ENCODE results near the gene CHGA. TPM values are rescaled to one million over a fixed set of nuclear protein-coding genes. Genes with fewer than 3 reads are reported as not detected.

The CHGA gene
- total and polyA plus RNA-seq, 10 of the 15 experiments (the other 5 are each of a cell fraction or from before 2014, with no cell fraction given): 0.11 to 0.23 TPM; not detected in 8

- TF ChIP-seq, protein P1, sequence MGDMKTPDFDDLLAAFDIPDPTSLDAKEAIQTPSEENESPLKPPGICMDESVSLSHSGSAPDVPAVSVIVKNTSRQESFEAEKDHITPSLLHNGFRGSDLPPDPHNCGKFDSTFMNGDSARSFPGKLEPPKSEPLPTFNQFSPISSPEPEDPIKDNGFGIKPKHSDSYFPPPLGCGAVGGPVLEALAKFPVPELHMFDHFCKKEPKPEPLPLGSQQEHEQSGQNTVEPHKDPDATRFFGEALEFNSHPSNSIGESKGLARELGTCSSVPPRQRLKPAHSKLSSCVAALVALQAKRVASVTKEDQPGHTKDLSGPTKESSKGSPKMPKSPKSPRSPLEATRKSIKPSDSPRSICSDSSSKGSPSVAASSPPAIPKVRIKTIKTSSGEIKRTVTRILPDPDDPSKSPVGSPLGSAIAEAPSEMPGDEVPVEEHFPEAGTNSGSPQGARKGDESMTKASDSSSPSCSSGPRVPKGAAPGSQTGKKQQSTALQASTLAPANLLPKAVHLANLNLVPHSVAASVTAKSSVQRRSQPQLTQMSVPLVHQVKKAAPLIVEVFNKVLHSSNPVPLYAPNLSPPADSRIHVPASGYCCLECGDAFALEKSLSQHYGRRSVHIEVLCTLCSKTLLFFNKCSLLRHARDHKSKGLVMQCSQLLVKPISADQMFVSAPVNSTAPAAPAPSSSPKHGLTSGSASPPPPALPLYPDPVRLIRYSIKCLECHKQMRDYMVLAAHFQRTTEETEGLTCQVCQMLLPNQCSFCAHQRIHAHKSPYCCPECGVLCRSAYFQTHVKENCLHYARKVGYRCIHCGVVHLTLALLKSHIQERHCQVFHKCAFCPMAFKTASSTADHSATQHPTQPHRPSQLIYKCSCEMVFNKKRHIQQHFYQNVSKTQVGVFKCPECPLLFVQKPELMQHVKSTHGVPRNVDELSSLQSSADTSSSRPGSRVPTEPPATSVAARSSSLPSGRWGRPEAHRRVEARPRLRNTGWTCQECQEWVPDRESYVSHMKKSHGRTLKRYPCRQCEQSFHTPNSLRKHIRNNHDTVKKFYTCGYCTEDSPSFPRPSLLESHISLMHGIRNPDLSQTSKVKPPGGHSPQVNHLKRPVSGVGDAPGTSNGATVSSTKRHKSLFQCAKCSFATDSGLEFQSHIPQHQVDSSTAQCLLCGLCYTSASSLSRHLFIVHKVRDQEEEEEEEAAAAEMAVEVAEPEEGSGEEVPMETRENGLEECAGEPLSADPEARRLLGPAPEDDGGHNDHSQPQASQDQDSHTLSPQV (IDR thresholded peaks at IDR 0.05): no peak
- TF ChIP-seq RBBP5 (conservative IDR thresholded peaks at IDR 0.05): no peak
- TF ChIP-seq IRF4 (IDR thresholded peaks at IDR 0.05; ENCODE audit: low read depth, low read length): no peak
- no peak for TF ChIP-seq SIX5 (IDR thresholded peaks at IDR 0.05; ENCODE audit: low read depth, low read length, severe bottlenecking)
Observed at GRCh38 chr14:92906420-92906819, 16.5 kb upstream of the CHGA start (continued).

DNA sequence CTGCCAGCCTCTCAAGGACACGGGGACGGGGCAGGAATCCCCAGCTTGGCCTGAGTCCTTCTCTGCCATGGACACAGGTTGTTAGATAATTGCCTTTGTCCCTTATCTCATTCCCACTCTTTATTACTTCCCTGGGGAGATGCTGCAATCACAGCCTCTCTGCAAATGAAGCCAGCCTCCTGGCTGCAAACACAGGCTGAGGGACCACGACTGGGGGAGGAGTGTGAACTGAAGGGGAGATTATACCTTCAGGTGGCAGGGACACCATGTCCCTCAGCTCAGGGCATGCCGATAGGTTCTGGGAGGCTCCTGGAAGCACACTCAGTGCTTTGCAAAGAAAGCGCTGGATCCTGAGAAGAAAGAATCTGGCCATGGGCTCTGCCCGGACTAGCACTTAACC, 16.1 kb upstream of the CHGA start:
- RAD21 ChIA-PET (ENCODE audit: unreplicated experiment): no interaction called here
- WGBS (ENCODE audit: insufficient coverage, insufficient replicate concordance, low lambda C conversion rate, missing lambda C conversion rate): 42% methylated on average over 6 of the region's 6 CpGs
- Histone ChIP-seq H3K9ac (ENCODE audit: control insufficient read depth, insufficient read depth, low read length) (no peak overlapping the region), H3K4me1 (ENCODE audit: control insufficient read depth, insufficient read depth, low read length) (no peaks in the 10 kb centered on the region), H3K27ac (ENCODE audit: control insufficient read depth, insufficient read depth) (no peak overlapping the region), H3K4me3 (no peak overlapping the region), H3K36me3 (ENCODE audit: control insufficient read depth in 2 of 2, insufficient read depth in 2 of 2, low read length in 1 of 2) (no peaks in the 10 kb centered on the region), H4K20me1 (ENCODE audit: control insufficient read depth, insufficient read depth) (no peaks in the 10 kb centered on the region), H3K79me2 (ENCODE audit: control insufficient read depth, insufficient read depth, low read length) (no peaks in the 10 kb centered on the region), H2AFZ (ENCODE audit: control insufficient read depth, low read depth, low read length) (no peak overlapping the region), H3K9me3 (replicated peaks; ENCODE audit: control insufficient read depth, insufficient read depth, low read length) (no peaks in the 10 kb centered on the region), H3K27me3 (replicated peaks in 1 of 2; ENCODE audit: control insufficient read depth in 2 of 2, insufficient read depth in 2 of 2, low read length in 1 of 2) (no peaks in the 10 kb centered on the region; a peak in 1 of 4 replicates), H3K4me2 (ENCODE audit: control insufficient read depth, insufficient read depth) (no peak overlapping the region)
- FAIRE-seq: no peak
- no peak for DNase-seq (ENCODE audit: low read depth, low spot score)
- no peak for ATAC-seq
- in situ Hi-C loops (cut with MboI) (no loop called here), intact Hi-C loops (cut with micrococcal nuclease; ENCODE audit: unreplicated experiment) (no loop called here)
- POLR2A ChIA-PET: no interaction called here
- TF ChIP-seq EGR1 (IDR thresholded peaks at IDR 0.05; ENCODE audit: borderline replicate concordance in 1 of 2, low read depth in 2 of 2, low read length in 2 of 2) (no peak), MLLT1 (IDR thresholded peaks at IDR 0.05) (no peak), NFYA (IDR thresholded peaks at IDR 0.05; ENCODE audit: borderline replicate concordance, low read depth, low read length) (no peak)
- CTCF ChIA-PET: no interaction called here
- no TSS peak for BruUV-seq (replicated peaks)
- SMC1A ChIA-PET (ENCODE audit: uncharacterized antibody, unreplicated experiment): no interaction called here

All from GM12878 (cell line).